ENCODE data around the gene IRX4. TPM values are rescaled to one million over a fixed set of nuclear protein-coding genes. Genes with fewer than 3 reads are reported as not detected.

IRX4 gene
- total RNA-seq, 1 experiment from 2014 or later: 44.7 TPM

GRCh38 chr5:1897386-1897785 is 14.7 kb upstream of the IRX4 start:
- no peaks in the 10 kb centered on the region for H3K36me3 Mint-ChIP-seq (ENCODE audit: insufficient read depth, unreplicated experiment)
- ChIA-PET CTCF (interaction anchor here (0.5 kb wide), 1 partner anchor 24 kb away, joined by 3 read pairs; no protein-coding TSS in a partner anchor), POLR2A (no interaction called here)
- BruUV-seq (replicated peaks): no TSS peak
- no peaks in the 10 kb centered on the region for H3K4me1 Mint-ChIP-seq (ENCODE audit: insufficient read depth, unreplicated experiment)
- DNase-seq (ENCODE audit: unreplicated experiment): no peak
- no peak overlapping the region for H3K27ac Mint-ChIP-seq (ENCODE audit: low read depth, unreplicated experiment)
- no peaks in the 10 kb centered on the region for H3K9me3 Mint-ChIP-seq (ENCODE audit: unreplicated experiment)
- H3K27me3 Mint-ChIP-seq (ENCODE audit: insufficient read depth, unreplicated experiment): no peaks in the 10 kb centered on the region
- no peak overlapping the region for H3K4me3 Mint-ChIP-seq (ENCODE audit: unreplicated experiment)
- intact Hi-C loops (cut with micrococcal nuclease): no loop called here
- no peak for TF ChIP-seq CTCF (IDR thresholded peaks at IDR 0.05; ENCODE audit: unreplicated experiment)

- Mint-ChIP-seq H3K27ac (ENCODE audit: low read depth, unreplicated experiment) (no peak overlapping the region), H3K27me3 (ENCODE audit: insufficient read depth, unreplicated experiment) (no peaks in the 10 kb centered on the region), H3K9me3 (ENCODE audit: unreplicated experiment) (no peaks in the 10 kb centered on the region), H3K4me3 (ENCODE audit: unreplicated experiment) (no peak overlapping the region), H3K4me1 (ENCODE audit: insufficient read depth, unreplicated experiment) (no peaks in the 10 kb centered on the region), H3K36me3 (ENCODE audit: insufficient read depth, unreplicated experiment) (no peaks in the 10 kb centered on the region)
- CTCF ChIA-PET: interaction anchor here (0.5 kb wide), 1 partner anchor 25 kb away, joined by 3 read pairs; no protein-coding TSS in a partner anchor
- no TSS peak for BruUV-seq (replicated peaks)
- POLR2A ChIA-PET: interaction anchor here (0.5 kb wide), 1 partner anchor 60 kb away, joined by 3 read pairs; no protein-coding TSS in a partner anchor
- DNase-seq (ENCODE audit: unreplicated experiment): no peak
- intact Hi-C loops (cut with micrococcal nuclease): no loop called here
- no peak for TF ChIP-seq CTCF (IDR thresholded peaks at IDR 0.05; ENCODE audit: unreplicated experiment)
Measured at GRCh38 chr5:1896602-1897376, 14.1 kb upstream of the IRX4 start.

- ChIA-PET POLR2A (interaction anchor here (0.5 kb wide), 1 partner anchor 61 kb away, joined by 3 read pairs; no protein-coding TSS in a partner anchor), CTCF (no interaction called here)
- no TSS peak for BruUV-seq (replicated peaks)
- Mint-ChIP-seq H3K36me3 (ENCODE audit: insufficient read depth, unreplicated experiment) (no peaks in the 10 kb centered on the region), H3K4me1 (ENCODE audit: insufficient read depth, unreplicated experiment) (no peaks in the 10 kb centered on the region), H3K27ac (ENCODE audit: low read depth, unreplicated experiment) (no peak overlapping the region), H3K4me3 (ENCODE audit: unreplicated experiment) (no peak overlapping the region), H3K27me3 (ENCODE audit: insufficient read depth, unreplicated experiment) (no peaks in the 10 kb centered on the region), H3K9me3 (ENCODE audit: unreplicated experiment) (no peaks in the 10 kb centered on the region)
- TF ChIP-seq CTCF (IDR thresholded peaks at IDR 0.05; ENCODE audit: unreplicated experiment): no peak
- no peak for DNase-seq (ENCODE audit: unreplicated experiment)
- intact Hi-C loops (cut with micrococcal nuclease): no loop called here
Measured at GRCh38 chr5:1895739-1896420, 13.2 kb upstream of the IRX4 start.

GRCh38 chr5:1894243-1894642 is 11.5 kb upstream of the IRX4 start:
- TF ChIP-seq CTCF (IDR thresholded peaks at IDR 0.05; ENCODE audit: unreplicated experiment): no peak
- no peaks in the 10 kb centered on the region for H3K9me3 Mint-ChIP-seq (ENCODE audit: unreplicated experiment)
- CTCF ChIA-PET: no interaction called here
- no peak for DNase-seq (ENCODE audit: unreplicated experiment)
- no peak overlapping the region for H3K27ac Mint-ChIP-seq (ENCODE audit: low read depth, unreplicated experiment)
- H3K27me3 Mint-ChIP-seq (ENCODE audit: insufficient read depth, unreplicated experiment): no peaks in the 10 kb centered on the region
- BruUV-seq (replicated peaks): no TSS peak
- intact Hi-C loops (cut with micrococcal nuclease): no loop called here
- H3K36me3 Mint-ChIP-seq (ENCODE audit: insufficient read depth, unreplicated experiment): no peaks in the 10 kb centered on the region
- peaks cover 7% of the 10 kb centered on the region for H3K4me1 Mint-ChIP-seq (ENCODE audit: insufficient read depth, unreplicated experiment)
- POLR2A ChIA-PET: interaction anchor here (0.9 to 1.5 kb wide), 2 partner anchors 12 to 41 kb away, joined by 3 to 4 read pairs; partner anchors contain the start of gene IRX4
- no peak overlapping the region for H3K4me3 Mint-ChIP-seq (ENCODE audit: unreplicated experiment)

Data from MCF 10A (cell line).